Measurements from ENCODE around the gene ZNF624.
"Not testable (repeated sequence)": the region's sequence is repeated elsewhere in the genome, so short reads cannot be mapped to it uniquely, and the experiment has no call there.

ZNF624 gene

DNA sequence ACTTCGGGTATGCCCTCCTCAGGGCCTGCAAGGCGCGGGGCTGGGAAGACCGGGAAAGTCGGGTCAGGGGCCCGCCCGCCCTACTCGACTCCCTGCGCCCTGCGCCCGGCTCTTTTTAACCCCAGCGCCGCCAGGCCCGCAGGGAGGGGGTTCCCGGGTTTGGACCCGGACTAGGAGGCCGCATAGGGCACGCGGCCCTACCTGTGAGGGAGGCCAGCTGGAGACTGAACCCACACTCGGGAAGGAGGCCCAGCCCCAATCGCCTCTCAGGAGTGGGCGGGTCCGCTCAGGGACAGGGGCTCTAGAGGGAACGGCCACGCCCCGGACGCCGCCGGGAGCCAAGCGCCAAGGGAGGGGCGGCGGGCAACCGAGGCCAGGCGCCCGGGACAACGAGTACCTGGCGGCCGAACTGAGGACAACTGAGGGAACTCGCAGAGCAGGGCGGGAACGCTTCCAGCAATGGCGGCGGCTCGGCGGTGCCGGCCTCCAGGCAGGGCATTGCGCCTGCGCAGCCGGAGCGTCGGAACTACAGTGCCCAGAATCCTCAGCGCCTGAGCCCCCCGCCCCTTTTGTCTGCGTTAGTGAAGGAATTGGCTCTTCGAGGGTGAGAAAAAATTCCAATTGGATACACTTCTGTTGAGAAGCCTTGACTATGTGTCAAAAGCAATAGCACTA lies at the start of gene ZNF624:
ZNF624 (minus strand) TSS at position 484 of the 675 bp plus-strand sequence.
- DNase-seq (ENCODE audit: low read depth) = peak; percentile 75

DNA sequence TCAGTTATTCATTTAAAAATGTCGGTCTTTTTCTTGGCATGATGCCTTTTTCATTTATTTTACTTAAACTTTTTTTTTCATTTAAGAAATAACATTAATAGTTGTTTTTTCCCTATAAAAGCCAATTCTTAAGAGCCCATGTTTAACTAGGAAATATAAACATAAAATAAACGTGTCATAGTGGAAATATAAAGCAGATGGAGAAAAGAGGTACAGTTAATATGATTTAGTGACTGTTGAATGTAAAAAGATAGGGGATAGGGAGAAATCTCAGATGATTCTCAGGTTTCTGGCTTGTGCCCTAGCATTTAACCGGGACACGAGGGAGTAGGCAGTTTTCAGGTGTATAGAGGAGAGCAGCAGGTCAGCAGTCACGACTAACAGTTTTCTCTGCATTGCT lies 44.0 kb upstream of the ZNF624 start:
- not testable (repeated sequence) for DNase-seq (ENCODE audit: low read depth)

DNA sequence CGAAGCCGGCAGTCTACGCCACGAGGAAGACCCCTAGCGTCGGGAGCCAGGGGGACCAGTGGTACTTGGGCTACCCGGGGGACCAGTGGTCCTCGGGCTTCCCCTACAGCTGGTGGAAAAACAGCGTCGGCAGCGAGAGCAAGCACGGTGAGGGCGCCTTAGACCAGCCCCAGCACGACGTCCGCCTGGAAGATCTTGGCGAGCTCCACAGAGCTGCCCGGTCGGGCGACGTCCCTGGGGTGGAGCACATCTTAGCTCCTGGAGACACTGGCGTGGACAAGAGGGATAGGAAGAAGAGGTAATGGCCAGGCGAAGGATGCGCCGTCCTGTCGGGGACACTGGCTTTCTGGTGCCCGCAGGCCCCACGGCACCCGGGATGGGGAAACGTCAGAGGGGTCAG lies 36.8 kb upstream of the ZNF624 start:
- DNase-seq (ENCODE audit: low read depth) = not testable (repeated sequence)

DNA sequence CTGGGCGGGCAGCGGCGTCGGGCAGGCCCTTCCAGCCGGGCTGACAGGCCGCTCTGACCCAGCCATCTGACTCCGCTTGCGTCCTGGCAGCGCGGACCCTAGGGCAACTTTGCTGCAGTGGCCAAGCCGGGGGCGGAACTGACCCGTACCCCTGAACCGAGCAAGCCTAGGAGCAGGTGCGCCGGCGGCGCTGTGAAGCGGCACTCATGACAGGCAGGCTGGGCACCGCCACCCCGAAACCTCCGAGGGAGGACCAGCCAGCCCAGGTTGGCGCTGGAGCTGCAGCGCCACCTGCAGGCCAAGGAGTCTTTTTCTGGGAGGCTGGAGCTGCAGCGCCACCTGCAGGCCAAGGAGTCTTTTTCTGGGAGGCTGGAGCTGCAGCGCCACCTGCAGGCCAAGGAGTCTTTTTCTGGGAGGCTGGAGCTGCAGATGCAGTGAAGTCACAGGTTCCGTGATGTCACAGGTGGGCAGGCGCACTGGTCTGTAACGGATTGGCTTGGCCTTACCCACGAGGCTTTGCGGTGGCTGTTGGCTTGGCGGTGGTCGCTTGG lies 36.2 kb upstream of the ZNF624 start, which contains the start of gene CCDC144A:
CCDC144A (plus strand) TSS at position 511 of the 551 bp plus-strand sequence. CDS start 160 bp downstream, outside the sequence.
- DNase-seq (ENCODE audit: low read depth) = peak; percentile 31

DNA sequence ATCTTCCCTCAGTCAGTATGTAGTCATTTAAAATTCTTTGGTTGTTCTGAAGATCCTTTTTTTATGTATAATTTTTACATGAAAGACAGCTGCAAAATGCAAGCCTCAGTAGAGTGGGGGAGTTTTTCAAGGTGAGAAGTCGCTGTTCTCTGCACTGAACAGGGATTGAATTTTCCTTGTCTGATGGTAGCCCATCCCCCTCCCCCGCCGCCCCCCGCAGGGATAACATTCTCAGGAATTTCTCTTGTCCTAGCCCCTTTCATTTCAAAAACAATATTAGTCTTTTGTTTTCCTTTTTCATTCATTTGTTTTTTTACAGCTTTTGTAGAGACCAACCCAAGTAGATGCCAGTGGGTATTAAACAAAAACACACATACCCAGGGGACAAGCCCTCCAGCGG lies 33.5 kb upstream of the ZNF624 start:
- not testable (repeated sequence) for DNase-seq (ENCODE audit: low read depth)

DNA sequence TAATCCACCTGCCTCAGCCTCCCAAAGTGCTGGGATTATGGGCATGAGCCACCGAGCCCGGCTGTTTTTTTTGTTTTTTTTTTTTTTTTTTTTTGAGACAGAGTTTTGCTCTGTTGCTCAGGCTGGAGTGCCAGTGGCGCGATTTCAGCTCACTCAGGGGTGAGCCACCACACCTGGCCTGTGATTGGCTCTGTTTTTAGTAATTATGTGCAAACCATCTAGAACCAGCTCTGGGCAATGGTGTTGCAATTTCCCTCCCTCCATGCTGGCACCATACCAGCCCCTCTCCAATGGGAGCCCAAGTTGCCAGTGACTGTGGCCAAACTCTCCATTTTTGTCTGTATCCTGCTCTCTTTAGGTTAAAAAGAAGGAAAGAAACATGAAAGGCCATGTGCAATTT lies 32.4 kb upstream of the ZNF624 start:
- DNase-seq (ENCODE audit: low read depth) = not testable (repeated sequence)

DNA sequence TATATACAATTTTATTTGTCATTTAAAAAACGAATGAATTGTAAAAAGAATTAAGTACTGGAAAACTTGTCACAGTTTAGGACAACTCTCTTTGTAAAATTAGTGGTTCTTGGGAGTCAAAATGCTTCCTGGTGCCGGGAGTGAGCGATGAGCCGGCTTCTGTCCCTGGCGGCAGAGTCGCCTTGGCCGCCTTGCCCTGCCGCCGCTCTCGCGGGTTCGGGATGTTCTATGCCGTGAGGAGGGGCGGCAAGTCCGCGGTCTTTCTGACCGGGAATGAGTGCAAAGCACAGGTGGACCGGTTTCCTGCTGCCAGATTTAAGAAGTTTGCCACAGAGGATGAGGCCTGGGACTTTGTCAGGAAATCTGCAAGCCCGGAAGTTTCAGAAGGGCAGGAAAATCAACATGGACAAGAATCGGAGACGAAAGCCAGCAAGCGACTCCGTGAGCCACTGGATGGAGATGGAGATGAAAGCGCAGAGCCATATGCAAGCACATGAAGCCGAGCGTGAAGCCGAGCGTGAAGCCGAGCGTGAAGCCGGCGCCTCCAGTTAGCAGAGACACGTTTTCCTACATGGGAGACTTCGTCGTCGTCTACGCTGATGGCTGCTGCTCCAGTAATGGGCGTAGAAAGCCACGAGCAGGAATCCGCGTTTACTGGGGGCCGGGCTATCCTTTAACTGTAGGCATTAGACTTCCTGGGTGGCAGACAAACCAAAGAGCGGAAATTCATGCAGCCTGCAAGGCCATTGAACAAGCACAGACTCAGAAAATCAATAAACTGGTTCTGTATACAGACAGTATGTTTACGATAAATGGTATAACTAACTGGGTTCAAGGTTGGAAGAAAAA lies 29.9 kb upstream of the ZNF624 start:
- not testable (repeated sequence) for DNase-seq (ENCODE audit: low read depth)

DNA sequence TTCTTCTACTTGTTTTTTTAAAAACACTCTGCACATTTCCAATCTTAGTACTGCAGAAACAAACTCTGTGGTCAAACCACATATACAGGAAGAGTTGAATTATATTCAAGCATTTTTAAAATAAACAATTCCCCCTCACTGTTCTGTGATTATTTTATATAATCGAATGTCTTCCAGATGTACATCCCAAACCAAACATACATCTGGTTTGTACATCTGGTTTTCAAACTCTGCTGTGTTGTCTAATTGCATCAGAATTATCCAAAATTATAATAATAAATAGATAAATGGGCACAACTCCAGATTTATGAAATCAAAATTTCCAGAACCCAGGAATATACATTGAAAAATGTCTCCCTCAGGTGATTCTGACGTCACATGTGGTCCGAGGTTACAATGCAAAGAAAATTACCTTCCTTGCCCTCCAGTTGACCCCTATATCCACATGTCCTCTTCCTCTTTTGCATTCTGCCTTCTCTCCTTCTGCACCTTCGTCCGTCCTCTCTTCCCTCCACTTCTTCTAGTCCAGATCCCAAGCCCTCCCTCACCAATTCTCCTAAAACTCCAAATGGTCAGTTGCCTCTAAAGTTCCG lies 23.1 kb upstream of the ZNF624 start:
- DNase-seq (ENCODE audit: low read depth) = no peak

DNA sequence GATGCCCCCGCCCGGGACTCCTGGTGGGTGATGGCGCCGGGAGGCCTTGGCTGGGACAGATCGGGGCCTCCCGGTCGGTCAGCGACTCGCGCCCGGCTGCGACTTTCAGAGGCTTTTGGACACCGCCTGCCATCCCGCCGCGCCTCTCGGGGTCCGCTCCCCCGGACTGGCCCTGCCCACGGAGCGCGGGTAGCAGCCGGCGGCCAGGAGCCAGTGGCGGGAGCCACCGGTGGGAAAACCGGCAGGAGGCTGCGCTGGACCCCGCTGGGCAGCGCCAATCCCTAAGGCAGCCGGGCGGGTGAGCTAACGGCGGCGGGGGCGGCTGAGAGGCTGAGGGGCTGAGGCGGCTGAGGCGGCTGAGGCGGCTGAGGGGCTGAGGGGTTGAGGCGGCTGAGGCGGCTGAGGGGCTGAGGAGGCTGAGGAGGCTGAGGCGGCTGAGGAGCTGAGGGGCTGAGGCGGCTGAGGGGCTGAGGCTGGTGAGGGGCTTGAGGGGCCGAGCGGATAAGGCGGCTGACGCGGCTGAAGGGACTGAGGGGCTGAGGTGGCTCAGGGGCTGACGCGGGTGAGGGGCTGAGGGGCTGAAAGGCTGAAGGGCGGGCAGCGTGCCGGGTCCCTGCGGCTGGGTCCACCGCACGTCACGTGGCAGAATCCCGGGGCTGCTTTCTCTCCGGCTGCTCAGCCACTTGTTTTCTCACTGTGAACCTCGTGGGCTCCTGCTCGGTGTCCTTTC lies 13.4 kb upstream of the ZNF624 start:
- not testable (repeated sequence) for DNase-seq (ENCODE audit: low read depth)

DNA sequence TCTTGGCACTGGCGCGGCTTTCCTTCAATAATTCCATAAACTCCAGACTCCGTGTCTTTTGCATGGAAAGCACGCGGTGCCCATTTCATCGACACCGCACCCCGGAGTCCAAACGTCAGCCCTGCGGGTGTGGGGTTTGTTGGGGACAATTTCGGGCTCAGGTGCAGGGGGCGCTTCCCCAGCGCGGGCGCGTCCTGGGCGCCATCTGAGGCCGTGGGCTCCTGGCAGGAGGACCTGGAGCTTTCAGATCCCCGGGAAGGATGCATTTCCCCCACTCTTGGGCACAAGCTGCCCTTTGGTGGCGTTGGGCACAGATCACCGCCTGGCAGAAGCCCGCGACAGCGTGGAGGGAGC lies 12.9 kb upstream of the ZNF624 start:
- not testable (repeated sequence) for DNase-seq (ENCODE audit: low read depth)

DNA sequence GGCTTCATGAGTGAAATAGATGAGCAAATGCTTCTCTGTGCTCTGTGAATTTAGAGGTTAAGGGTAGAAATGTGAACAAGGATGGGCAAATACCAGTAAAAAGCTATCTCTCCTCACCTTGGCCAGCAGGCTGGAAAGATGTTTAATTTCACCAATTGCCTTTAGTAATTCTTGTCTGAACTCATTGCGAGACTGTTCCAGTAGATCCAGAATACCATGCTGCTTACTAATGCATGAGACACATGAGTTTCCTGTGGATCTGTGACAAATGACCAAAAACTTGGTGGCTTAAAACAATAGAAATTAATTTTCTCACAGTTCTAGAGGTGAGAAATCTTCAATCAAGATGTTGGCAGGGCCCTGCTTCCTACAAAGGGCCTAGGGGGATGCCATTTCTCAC lies 9.3 kb upstream of the ZNF624 start:
- no peak for DNase-seq (ENCODE audit: low read depth)

DNA sequence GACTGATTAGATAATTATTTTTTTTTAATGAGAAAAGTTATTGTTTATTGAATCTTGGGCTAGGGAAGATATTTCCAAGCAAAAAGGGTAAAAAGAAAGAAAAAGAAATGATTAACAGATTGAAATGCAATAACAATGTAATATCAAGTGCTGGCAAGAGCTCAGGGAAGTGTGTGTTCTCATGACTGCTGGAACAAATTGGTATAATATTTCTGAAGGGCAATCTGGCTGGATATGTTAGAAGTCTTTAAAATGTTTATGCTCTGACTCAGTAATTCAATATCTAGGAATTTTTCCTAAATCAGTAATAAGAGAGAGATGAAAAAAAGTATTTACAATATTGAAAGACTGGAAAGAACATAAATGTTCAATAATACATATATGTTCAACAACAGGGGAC lies 7.6 kb upstream of the ZNF624 start:
- DNase-seq (ENCODE audit: low read depth) = no peak

DNA sequence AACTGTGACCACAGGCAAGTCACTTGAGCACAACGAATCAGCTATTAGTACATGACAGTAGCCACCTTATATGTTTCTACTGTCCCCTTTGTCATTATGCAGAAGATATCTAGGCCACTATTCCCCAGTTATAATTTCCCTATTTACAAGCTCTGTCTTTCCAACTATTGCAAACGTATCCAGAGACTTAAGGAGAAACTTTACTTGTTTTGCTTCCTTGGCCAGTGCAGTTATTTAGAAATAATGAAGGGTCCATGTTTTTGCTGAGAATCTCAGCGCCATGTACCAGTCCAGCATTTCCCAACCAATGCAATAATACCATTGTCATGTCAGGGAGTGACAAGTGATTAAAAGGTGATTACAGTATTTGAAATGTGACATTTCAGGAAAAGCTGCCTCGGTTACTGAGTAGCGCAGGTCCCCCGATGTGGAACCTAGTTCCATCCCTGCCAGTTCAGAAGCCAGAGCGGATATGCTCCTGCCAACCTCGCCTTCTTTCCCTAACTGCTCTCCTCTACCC lies 743 bp downstream of the ZNF624 start:
- no peak for DNase-seq (ENCODE audit: low read depth)

DNA sequence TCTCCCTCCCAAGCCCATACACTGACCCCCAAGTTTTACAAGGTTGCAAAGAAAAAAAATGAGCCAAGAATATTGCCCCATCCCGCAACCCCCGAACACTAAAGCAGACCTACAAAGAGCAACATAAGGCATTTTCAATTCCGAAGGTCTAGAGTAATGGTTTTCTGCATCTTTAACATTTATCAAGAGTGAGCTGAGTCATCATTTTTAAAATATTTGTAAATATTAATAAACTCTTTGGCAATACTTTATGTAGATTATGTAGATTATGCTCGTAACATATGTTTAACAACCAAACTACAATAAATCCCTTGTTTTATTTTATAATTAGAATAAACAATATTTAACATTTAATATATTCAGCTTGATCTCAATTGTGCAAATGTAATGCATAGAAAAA lies 1.4 kb downstream of the ZNF624 start:
- DNase-seq (ENCODE audit: low read depth) = no peak

DNA sequence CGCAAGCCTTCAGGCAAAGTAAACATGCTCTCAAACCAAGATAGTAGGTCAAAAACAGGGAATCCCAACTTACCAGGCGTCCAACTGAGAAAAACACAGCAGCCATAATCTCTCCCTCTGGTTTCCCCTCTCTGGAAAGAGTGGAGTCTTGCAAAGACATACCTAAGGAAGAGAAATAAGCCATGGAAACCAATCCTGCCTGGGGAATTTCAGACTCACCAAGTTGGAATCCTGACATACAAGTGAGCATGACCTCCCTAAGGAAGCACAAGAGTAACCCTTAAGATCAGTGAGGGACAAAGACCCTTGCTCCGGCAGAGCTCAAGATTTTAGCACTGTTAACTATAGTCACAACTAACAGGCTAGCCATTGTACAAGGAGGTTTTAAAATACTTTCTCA lies 4.1 kb downstream of the ZNF624 start:
- no peak for DNase-seq (ENCODE audit: low read depth)

DNA sequence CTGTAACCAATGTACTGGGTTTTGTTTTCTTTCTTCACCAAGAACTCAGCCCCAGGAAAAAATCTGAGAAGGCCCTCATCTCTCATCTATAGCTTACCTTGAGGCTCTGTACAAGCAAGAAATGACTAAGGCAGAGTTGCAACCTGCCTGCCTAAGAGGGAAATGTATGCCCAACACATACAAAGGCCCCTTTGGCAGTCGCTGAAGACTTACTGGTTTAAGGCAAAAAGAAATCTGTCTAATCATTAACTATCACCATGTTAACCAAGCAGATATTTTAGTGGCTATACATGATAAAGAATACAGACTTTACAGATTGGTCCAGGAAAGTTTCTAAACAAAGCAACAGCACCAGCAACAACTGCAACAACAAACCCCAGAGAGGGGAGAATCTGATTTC lies 14.2 kb downstream of the ZNF624 start:
- DNase-seq (ENCODE audit: low read depth) = no peak

DNA sequence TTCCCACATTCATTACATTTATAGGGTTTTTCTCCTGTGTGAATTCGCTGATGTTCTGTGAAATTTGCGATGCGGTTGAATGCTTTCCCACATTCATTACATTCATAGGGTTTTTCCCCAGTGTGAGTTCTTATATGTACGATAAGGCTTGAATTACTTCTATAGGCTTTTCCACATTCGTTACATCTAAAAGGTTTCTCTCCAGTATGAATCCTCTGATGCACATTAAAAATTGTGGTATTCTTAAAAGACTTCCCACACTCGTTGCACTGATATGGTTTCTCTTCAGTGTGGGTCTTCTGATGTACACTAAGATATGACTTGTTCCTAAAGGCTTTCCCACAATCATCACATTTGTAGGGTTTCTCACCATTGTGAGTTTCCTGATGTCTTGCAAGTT lies 30.4 kb downstream of the ZNF624 start:
- DNase-seq (ENCODE audit: low read depth) = no peak

DNA sequence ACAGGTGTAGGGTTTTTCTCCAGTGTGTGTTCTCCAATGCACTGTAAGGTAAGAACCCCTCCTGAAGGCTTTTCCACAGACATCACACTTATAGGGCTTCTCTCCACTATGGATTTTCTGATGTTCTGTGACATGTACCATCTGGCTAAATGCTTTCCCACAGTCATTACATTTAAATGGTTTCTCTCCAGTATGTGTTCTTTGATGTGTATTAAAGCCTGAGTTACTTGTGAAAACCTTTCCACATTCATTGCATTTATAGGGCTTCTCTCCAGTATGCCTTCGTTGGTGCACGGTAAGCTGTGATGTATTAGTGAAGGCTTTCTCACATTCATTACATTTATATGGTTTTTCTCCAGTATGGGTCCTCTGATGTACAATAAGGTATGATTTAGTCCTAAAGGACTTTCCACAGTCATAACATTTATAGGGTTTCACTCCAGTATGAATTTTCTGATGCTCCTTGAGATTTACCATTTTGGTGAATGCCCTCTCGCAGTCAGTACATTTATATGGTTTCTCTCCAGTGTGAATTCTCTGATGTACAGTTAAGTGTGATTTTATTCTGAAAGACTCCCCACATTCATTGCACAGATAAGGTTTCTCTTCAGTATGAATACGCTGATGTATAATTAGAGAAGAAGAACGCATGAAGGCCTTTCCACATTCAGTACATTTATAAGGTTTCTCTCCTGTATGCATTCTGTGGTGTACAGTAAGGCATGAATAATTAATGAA lies 30.9 kb downstream of the ZNF624 start:
- DNase-seq (ENCODE audit: low read depth) = no peak

DNA sequence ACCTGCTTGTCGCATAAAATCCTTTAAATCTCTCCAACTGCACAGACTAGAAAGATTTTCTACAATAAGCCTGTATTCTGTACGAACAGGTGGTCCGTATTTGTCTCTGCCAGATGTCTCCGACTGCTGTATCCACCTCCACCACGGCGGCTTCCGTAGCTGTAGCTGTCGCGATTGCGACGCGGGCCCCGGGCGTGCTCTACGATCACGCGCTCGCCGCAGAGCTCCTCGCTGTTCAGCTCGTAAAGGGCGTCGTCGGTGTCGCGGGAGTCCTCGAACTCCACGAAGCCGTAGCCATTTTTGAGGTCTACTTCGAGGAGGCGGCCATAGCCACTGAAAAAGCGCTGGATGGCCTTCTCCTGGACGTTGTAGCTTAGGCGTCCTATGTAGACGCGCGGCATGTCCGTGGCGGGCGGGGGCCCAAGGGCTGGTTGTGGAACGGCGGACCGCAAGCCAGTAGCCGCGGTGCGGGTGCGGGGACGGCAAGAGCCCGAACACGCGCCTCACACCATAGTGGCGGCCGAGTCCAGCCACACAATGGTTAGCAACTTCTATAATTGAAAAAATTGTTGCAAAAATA lies 36.1 kb downstream of the ZNF624 start:
- DNase-seq (ENCODE audit: low read depth) = no peak

DNA sequence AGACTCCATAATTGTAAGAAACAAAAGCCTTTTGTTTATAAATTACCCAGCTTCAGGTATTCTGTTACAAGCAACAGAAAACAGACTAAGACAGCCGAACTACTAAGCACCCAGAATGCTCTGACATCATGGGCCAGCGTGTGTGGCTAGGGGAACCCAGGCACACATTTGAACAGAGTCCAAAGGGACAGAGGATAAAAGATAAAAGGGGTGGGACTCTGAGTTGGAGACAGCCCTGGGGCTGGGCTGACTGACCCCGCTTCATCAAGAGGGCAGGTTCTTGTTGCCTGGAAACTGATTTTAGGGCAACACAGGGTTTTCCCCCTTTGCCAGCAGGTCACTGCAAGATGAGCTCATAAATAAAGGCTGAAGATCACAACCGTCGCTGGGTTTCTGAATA lies 54.1 kb downstream of the ZNF624 start:
- DNase-seq (ENCODE audit: low read depth) = no peak
